Ishikawa (cell line): ENCODE results near the gene CPNE9.

ENCODE experiments used
- CEBPB ChIP-seq: IDR thresholded peaks from 2 replicates; pipeline ENCODE4 v1.6.1; 2012
- EP300 ChIP-seq: IDR thresholded peaks from 2 replicates; pipeline ENCODE4 v1.6.1; 2012; ENCODE audit warnings: borderline replicate concordance
- RAD21 ChIP-seq: IDR thresholded peaks from 2 replicates; pipeline ENCODE4 v1.6.1; 2012; ENCODE audit warnings: low read depth
- TEAD4 ChIP-seq: IDR thresholded peaks from 2 replicates; pipeline ENCODE4 v1.6.1; 2012
- TF ChIP-seq, protein P1 (sequence below): IDR thresholded peaks from 2 replicates; pipeline ENCODE4 v1.6.1; 2012

GRCh38 chr3:9683426-9683825 is 20.2 kb upstream of the CPNE9 start:
- no peak for TF ChIP-seq EP300
- TF ChIP-seq TEAD4 = no peak
- TF ChIP-seq RAD21 = no peak
- TF ChIP-seq, protein P1, sequence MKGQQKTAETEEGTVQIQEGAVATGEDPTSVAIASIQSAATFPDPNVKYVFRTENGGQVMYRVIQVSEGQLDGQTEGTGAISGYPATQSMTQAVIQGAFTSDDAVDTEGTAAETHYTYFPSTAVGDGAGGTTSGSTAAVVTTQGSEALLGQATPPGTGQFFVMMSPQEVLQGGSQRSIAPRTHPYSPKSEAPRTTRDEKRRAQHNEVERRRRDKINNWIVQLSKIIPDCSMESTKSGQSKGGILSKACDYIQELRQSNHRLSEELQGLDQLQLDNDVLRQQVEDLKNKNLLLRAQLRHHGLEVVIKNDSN = no peak
- TF ChIP-seq CEBPB = no peak
